Adipose tissue (tissue), 3 donors: Measurements from ENCODE around the gene ELF4. TPM values are rescaled to one million over a fixed set of nuclear protein-coding genes. Genes with fewer than 3 reads are reported as not detected.

Experiments
- H3K27ac ChIP-seq: one replicate; pipeline ENCODE4 v1.5.1; 2013; ENCODE audit warnings: low read depth, low read length
- WGBS, 3 donors: extraction: QIAGEN DNeasy Blood & Tissue Kit; methylation state at CpG; one replicate each; pipeline ENCODE4 v1.1.7; 2013; 5-methylcytosine and 5-hydroxymethylcytosine counted together
- polyA plus RNA-seq, 3 donors: library from polyadenylated mRNA; stranded (reverse); fragments of 200-250 nt; gene quantifications; one replicate each; pipeline ENCODE4 v1.2.3, GENCODE V29; 2013
- donor health status: healthy with polysubstance abuse.
- donor health status: Bipolar disorder and iron deficiency.
- donor health status: healthy.

ELF4 gene
- polyA plus RNA-seq, 3 donors, result 1.6 to 10.0 (median 6.7) TPM

DNA sequence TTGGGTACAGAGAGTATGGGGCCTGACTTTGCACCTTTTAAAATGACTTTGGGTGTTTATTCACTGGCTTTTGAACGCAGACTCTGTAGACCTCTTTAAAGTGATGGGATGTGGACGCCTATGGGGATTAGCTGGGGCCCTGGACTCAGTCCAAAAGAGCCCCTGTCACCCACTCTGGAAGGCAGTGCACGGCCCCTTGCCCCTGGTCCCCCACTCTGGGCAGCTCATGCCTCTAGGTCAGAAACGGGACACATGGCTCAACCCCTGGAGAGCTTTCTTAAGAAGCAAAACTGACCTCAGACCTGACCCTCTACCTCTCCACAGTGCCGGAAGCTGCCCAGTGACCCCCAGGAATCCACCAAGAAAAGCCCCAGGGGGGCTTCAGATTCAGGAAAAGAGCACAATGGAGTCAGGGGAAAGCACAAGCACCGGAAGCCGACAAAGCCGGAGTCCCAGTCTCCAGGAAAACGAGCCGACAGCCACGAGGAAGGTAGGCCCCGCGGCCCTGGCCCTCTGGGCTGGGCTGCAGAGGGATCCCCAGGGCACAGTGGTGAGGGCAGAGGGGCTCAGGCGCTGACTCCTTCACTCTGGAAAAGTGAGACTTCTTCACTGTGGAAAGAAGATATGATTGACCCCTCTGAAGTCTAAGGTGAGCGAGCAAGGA lies 89.5 kb downstream of the ELF4 start:
- no peak overlapping the region for H3K27ac ChIP-seq
- WGBS, 3 donors, result 73 to 87% (median 74%) methylated on average over 14 to 15 of the region's 15 CpGs

DNA sequence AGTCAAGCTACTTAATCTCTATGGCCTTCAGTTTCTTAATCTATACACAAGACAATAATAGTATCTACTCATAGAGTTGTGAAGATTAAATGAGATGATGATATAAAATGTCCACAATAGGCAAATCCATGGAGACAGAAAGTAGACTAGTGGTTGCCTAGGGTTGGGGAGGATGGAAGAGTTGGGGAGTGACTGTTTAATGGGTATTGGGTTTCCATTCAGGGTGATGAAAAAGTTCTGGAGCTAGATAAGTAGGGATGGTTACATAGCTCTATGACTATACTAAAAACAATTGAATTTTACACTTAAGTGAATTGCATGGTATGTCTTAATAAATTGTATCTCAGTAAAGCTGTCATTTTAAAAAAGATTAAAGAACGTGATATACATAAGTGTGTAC lies 92.2 kb downstream of the ELF4 start:
- WGBS, 3 donors, result 71 to 84% (median 76%) methylated on average over 1 of the region's 1 CpG

DNA sequence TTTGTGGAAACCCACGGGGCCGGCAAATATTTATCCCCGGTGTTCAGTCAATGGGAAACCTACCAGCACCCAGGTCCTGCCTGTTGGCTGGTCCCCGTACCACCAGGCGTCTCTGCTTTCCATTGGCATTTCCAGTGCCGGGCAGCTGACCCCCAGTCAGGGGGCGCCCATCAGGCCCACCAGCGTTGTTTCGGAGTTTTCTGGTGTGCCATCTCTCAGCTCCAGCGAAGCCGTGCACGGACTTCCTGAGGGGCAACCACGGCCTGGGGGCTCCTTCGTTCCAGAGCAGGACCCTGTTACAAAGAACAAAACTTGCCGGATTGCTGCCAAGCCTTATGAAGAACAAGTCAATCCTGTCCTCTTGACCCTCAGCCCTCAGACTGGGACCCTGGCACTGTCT lies 95.1 kb downstream of the ELF4 start:
- H3K27ac ChIP-seq, result no peak overlapping the region
- WGBS, 3 donors, result 90 to 97% (median 96%) methylated on average over 15 of the region's 15 CpGs

More for the DNA sequence above, 92.2 kb downstream of the ELF4 start:
- no peak overlapping the region for H3K27ac ChIP-seq

Other genes with a start within 250 kb of the ELF4 start
- gene UTP14A, start 204.3 kb downstream of the ELF4 start, polyA plus RNA-seq, result 10 to 100 TPM; 13.3 to 17.4 (median 15.2) TPM
- gene BCORL1, start 127.9 kb downstream of the ELF4 start, polyA plus RNA-seq, result 1 to 10 TPM; 2.4 to 5.2 (median 3.3) TPM
- gene AIFM1, start 55.3 kb upstream of the ELF4 start, polyA plus RNA-seq, result 10 to 100 TPM; 19.6 to 41.5 (median 24.5) TPM
- gene RAB33A, start 61.5 kb upstream of the ELF4 start, polyA plus RNA-seq, result under 1 TPM; 0.37 to 0.95 (median 0.56) TPM
- gene ZNF280C, start 158.4 kb upstream of the ELF4 start, polyA plus RNA-seq, result 1 to 10 TPM in 1 of 3 donors, under 1 TPM in 2; 0.61 to 1.9 (median 0.92) TPM
- 1 to 10 TPM; 5.2 to 7.0 (median 6.7) TPM for gene SLC25A14, start 229.4 kb upstream of the ELF4 start, polyA plus RNA-seq